Stimulated activated CD8-positive, alpha-beta memory T cell treated with anti-CD3 and anti-CD28 coated beads, Interleukin-15, amount 100 ng/mL, for 48 hours (primary cell): ENCODE measurements around the gene CNTFR.

Experiments
- DNase-seq, 2 donors: peaks; one replicate each; pipeline ENCODE4 v3.0.0-alpha.2; 2020; ENCODE audit warnings: low read depth in 2 of 2

CNTFR gene

GRCh38 chr9:34572628-34573027, 16.9 kb downstream of the CNTFR start:
- no peak for DNase-seq

DNA sequence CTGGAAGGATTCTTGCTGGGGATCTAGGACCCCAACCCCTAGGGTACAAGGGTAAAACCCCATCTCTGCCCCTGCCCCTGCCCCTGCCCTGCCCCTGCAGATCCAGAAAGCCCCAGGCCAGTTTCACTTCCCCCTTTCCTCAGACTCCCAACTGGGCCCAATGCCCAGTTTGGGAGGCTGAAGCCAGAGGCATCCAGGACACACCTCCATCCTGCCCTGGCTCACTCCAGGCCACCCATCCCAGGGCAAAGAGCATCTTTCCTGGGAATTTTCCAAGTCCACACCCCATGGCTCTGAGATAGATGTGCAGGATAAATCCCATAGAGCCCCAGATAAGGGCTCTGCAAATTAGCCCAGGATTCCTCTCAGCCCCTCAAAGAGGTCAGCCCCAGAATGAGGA, 17.4 kb downstream of the CNTFR start:
- no peak for DNase-seq

DNA sequence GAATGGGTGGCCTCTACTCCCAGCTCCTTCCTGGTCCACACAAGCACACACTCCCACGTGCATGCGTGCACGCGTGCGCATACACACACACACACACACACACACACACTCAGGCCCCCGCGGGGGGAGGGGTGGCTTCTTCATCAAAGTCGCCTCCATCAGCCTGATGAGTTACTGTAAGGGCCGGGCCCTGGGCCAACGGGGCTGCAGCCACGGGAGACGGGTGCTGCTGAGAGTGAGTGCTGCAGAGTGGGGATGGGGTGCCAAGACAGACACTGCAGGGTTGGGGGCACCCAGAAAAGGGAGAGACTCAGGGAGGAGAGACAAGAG, 18.1 kb downstream of the CNTFR start:
- no peak for DNase-seq

DNA sequence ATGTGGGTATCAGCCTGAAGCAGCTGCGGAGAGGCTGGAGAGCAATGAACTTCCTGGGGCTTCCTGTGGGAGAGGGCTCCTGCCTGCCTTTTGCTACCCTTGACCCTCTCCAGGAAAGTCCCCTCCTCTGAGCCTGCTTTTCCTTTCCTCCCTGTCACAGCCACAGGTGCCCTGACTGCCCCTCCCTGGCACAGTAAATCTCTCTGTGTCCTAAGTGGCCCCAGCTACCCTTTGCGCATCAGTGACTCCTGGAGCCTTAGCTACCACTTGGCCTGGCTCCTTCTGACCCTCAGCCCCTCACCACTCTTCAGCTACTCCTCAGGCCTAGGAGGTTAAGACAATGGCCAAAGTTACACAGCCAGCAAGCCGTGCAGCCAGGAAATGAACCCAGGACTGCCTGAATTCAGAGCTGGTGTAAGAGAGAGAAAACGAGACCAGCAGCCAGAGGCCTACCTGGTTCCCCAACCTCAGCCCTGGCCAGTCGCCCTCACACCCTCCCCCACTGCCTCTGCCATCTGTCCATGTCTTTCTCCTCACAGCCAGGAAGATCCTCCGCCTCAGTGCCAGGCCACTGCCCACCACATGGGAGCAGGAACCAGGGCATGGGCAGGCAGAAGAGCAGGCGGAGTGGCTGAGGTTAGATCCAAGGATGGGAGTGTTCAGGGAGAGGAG, 18.6 kb downstream of the CNTFR start:
- DNase-seq, result no peak

DNA sequence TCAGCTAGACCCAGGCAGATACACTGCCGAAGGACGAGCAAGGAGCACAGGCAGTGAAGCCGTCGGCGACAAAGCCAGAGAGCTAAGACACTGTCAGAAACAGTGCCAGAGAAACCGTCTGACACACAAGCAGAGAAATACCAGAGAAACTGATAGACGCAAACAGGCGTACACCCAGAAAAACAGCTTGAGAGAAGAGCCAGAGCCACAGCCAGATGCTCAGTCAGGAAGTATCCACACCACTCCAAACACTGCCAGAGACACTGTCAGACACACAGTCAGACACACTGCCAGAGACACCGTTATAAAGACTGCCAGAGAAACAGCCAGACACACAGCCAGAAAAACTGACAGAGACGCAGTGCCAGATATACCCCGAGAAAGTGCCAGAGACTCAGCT, 19.1 kb downstream of the CNTFR start:
- DNase-seq, result no peak

DNA sequence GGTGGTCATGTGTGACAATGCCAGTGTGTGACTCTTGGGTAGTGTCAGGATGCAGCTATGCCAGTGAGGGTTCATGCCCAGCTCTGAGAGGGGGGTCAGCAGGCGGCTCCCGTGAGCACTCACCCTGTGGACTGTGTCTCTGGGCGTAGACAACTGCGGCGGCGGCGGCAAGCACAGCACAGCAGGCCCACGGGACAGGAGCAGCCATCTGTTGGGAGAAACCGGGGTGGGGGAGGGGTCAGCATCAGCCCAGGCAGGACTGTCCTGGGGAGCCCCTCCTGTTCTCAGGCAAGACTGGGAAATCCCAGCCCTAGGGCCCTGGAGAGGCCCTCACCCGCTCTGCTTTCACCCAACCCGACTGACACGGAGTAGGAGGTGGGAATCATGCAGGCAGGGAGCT, 20.8 kb downstream of the CNTFR start:
- no peak for DNase-seq

GRCh38 chr9:34568133-34568532, 21.4 kb downstream of the CNTFR start:
- DNase-seq, result no peak

DNA sequence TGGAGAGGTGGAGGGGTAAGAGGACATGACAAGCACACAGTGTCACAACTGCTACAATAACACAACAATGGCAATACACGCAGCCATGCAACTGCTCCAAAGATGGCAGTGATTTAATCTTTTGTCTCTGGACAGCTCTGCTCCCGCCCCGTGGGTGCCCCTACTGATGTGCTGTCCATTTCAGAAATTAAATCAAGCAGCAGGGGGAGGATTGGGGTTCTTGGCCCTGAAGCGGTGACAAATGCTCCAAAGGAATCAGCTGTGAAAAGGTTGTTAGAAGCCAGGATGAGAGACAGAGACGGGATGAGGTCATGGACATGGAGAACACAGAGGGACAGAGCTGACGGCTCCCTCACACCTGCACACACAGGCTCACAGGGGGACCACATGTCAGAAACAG, 22.6 kb downstream of the CNTFR start:
- DNase-seq, result no peak

- no peak for DNase-seq
These were observed 23.2 kb downstream of the CNTFR start for GRCh38 chr9:34566322-34566721.

DNA sequence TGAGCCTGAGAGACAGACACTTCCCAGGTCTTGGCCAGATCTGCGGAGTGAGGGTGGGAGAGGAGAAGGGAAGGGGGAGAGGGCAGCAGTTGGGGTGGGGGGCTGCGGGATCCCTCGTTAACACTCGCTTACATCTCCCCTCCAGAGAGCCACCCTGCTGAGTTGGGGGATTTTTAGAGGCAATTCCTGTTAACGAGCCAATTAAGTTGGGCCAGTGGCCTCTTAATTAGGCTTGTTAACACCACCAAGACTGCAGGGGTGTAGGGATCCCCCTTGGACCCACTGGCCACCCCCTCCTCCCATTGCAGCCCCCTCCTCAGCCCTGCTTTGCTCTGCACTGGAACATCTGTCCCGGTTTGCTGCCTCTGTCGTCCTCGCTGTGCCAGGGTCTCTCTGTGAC, 23.7 kb downstream of the CNTFR start:
- no peak for DNase-seq

- DNase-seq, result no peak
These were observed 24.9 kb downstream of the CNTFR start for GRCh38 chr9:34564617-34565016.

DNA sequence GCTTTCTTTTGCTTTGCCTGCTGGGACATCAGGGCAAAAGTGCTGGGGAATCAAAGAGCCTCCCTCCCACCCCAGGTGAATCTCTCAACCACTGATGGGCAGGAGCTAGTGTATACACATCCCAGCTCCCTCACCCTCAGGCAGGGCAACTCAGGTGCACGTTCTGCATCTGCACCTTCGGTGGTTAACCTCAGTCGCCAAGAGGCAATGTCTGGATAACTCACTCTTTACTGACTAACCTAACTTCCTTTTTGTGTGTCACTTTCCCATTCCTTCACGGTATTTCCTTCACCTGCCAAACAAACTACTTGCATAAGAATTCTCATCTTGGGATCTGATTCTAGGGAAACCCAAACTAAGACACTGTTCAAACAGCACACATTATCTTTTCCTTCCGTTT, 26.3 kb downstream of the CNTFR start:
- DNase-seq, result no peak

GRCh38 chr9:34562135-34562745, 27.3 kb downstream of the CNTFR start:
- no peak for DNase-seq

DNA sequence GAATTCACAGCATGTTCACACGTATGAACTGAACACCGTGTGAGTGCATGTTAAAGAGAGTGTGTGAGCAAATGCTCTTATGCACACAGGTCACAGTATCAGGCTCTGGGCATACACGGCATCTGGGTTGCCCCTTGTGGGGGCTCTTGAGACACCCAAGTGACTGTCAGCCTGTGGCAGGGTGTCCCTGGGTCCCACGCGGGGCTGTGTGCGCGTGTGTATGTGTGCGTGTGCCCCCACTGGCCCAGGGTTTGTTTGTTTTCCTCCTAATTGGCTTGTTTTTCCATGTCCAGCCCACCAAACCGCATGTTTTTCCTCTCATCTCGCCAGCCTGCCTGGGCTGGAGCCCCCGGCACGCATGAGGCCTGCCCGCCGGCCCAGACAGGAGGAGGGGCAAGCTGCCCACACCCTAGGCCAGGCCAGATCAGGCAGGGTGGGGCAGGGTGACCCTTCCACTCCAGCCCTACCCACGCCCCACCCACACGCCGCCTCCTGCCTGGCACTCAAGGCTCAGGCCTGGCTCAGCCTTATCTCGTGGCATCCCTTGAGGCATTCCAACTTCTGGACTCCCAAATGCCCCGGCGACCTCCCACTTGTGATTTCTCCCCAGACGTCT, 28.8 kb downstream of the CNTFR start:
- no peak for DNase-seq

GRCh38 chr9:34559624-34560455, 29.7 kb downstream of the CNTFR start:
- DNase-seq, result no peak

DNA sequence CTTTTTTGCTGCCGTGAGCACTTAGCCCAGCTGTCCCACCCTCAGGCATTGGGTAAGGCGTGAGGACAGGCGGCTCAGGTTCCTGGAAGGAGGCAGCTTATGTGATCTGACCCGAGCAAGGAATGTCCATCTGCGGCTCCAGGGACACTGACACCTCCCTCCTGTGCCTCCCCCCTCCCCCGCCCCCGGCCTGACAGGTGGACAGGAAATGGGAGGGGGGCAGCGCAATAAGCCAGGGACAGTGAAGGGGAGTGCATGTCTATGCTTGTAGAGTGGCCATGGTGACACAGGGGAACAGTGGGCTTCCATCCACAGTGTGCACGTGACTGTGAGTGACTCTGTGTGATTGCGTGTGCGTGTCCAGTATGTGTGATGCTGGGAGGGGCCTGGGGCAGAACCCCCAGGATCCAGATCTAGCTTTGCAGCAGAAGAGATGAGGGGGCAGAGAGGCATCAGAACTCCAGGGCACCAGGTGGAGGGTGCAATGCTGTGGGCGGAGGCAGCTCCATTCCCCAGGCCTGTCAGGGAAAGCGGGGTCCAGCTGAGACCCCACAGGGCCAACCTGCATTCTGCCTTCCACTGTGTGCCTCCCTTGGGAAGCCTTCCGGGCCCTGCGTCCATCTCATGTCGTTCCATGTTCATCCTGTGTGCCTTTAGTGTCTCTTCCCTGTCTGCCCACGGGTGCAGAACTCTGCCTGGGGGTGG, 30.5 kb downstream of the CNTFR start:
- DNase-seq, result no peak

DNA sequence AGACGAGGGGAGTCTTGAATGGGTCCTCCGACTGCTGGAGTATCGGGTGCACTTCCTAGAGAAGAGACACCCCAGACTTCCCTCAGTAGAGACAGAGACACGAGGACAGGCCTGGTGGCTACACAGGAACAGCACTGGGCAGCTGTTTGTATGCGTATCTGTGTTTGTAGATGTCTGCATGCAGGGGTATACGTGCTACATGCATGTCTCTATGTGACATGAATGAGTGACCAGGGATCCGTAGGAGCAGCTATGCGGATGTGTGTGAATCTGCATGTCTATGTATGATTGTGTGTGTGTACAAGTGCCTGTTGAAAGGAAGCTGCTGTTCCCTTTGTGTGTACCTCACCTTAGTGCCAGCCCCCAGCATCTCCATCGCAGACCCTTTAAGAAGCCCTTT, 31.2 kb downstream of the CNTFR start:
- no peak for DNase-seq

- no peak for DNase-seq
These were observed 31.9 kb downstream of the CNTFR start for GRCh38 chr9:34557426-34558321.

GRCh38 chr9:34556949-34557348, 32.6 kb downstream of the CNTFR start:
- no peak for DNase-seq

DNA sequence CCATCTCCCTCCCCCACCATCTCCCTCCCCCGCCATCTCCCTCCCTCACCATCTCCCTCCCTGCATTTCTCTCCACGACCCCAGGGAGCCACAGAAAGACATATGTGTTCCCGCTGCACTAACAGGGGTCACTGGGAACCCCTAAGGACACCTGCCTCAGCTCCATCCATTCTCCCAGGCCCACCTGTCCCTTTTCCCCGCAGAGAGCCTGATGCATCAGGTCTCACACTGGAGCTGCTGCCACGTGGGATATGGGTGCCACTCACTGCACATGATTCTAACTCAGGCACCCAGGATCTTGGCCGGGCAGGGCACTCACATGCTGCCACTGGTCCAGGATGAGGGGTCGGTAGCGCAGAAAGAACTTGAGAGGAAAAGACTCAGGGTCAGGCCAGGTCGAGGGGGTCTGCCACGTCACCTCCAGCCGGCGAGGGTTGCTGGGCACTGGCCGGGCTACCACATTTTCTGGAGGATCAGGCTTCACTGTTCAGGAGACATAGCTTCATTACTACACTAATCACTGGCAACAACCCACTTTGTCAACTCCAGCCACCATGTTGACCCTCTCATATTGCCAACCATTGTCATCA, 33.5 kb downstream of the CNTFR start:
- no peak for DNase-seq

DNA sequence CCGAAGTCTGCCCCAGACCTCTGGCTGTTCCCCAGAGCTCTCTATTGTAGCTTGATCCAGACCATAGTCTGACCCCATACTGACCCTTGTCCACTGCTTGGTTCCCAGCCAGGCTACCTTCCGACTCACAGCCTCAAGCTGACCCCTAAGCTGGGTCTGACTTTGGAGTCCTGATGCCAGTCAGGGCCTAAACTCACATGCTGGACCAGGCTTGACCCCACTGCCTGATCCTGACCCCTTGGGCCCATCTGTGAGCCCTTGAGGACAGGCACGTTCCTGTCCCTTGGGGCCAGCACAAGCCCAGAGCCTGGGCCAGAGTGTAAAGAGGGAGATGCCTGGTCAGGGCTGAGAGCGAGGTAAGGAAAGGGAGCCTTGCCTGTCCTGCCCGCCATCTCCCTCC, 34.0 kb downstream of the CNTFR start:
- DNase-seq, result no peak
